ENCODE data around the gene PDE7B. TPM values are rescaled to one million over a fixed set of nuclear protein-coding genes. Genes with fewer than 3 reads are reported as not detected.
"Not testable (repeated sequence)": the region's sequence is repeated elsewhere in the genome, so short reads cannot be mapped to it uniquely, and the experiment has no call there.

PDE7B gene
- total RNA-seq, 1 donor from 2014 or later = 0.53 TPM

DNA sequence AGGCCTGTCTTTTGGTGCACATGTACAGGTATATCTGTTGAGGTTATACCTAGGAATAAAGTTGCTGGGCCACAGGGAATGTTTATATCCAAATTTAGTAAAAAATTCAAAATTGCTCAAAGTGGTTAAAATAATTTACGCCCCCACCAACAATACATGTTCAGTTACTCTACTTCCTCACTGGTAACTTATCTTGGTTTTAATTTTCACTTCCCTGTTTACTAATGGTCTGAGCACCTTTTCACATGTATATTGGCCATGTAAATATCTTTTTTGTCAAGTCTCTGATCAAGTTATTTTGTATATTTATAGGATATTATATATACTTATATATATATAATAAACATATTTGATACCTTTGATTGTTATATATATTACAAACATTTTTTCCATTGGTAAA is 9.7 kb downstream of the PDE7B start:
- FAIRE-seq = no peak

DNA sequence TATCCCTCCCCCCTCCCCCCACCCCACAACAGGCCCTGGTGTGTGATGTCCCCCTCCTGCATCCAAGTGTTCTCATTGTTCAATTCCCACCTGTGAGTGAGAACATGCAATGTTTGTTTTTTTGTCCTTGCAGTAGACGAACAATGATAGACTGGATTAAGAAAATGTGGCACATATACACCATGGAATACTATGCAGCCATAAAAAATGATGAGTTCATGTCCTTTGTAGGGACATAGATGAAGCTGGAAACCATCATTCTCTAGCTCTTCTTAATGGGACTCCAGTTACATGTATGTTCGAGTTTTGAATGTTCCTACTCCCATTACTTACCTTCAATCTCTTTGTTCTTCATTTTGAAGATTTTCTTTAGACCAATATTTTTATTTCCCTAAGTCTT is 13.4 kb downstream of the PDE7B start:
- not testable (repeated sequence) for H3K36me3 ChIP-seq (ENCODE audit: control insufficient read depth, insufficient read depth, low read length); H3K4me3 ChIP-seq (ENCODE audit: low read depth, low read length); FAIRE-seq; DNase-seq (ENCODE audit: low read depth); H3K27me3 ChIP-seq (ENCODE audit: control insufficient read depth, insufficient read depth, low read length)

More for the DNA sequence above, 9.7 kb downstream of the PDE7B start:
- Histone ChIP-seq H3K4me3 (ENCODE audit: low read depth, low read length) (no peak overlapping the region), H3K36me3 (ENCODE audit: control insufficient read depth, insufficient read depth, low read length) (no peaks in the 10 kb centered on the region), H3K27me3 (ENCODE audit: control insufficient read depth, insufficient read depth, low read length) (no peaks in the 10 kb centered on the region)
- no peak for DNase-seq (ENCODE audit: low read depth)
- TF ChIP-seq, protein P1, sequence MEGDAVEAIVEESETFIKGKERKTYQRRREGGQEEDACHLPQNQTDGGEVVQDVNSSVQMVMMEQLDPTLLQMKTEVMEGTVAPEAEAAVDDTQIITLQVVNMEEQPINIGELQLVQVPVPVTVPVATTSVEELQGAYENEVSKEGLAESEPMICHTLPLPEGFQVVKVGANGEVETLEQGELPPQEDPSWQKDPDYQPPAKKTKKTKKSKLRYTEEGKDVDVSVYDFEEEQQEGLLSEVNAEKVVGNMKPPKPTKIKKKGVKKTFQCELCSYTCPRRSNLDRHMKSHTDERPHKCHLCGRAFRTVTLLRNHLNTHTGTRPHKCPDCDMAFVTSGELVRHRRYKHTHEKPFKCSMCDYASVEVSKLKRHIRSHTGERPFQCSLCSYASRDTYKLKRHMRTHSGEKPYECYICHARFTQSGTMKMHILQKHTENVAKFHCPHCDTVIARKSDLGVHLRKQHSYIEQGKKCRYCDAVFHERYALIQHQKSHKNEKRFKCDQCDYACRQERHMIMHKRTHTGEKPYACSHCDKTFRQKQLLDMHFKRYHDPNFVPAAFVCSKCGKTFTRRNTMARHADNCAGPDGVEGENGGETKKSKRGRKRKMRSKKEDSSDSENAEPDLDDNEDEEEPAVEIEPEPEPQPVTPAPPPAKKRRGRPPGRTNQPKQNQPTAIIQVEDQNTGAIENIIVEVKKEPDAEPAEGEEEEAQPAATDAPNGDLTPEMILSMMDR (IDR thresholded peaks at IDR 0.05; ENCODE audit: insufficient read depth, low read length, severe bottlenecking) = no peak

GRCh38 chr6:135866445-135867123 is 15.1 kb downstream of the PDE7B start:
- TF ChIP-seq, protein P1 (IDR thresholded peaks at IDR 0.05; ENCODE audit: insufficient read depth, low read length, severe bottlenecking) = no peak
- no peak for FAIRE-seq
- no peaks in the 10 kb centered on the region for H3K36me3 ChIP-seq (ENCODE audit: control insufficient read depth, insufficient read depth, low read length)
- no peaks in the 10 kb centered on the region for H3K27me3 ChIP-seq (ENCODE audit: control insufficient read depth, insufficient read depth, low read length)
- no peak for DNase-seq (ENCODE audit: low read depth)
- no peak overlapping the region for H3K4me3 ChIP-seq (ENCODE audit: low read depth, low read length)

GRCh38 chr6:135867332-135867731 is 15.8 kb downstream of the PDE7B start:
- no peak for DNase-seq (ENCODE audit: low read depth)
- FAIRE-seq = no peak
- Histone ChIP-seq H3K27me3 (ENCODE audit: control insufficient read depth, insufficient read depth, low read length) (no peaks in the 10 kb centered on the region), H3K36me3 (ENCODE audit: control insufficient read depth, insufficient read depth, low read length) (no peaks in the 10 kb centered on the region), H3K4me3 (ENCODE audit: low read depth, low read length) (no peak overlapping the region)
- TF ChIP-seq, protein P1 (IDR thresholded peaks at IDR 0.05; ENCODE audit: insufficient read depth, low read length, severe bottlenecking) = no peak

DNA sequence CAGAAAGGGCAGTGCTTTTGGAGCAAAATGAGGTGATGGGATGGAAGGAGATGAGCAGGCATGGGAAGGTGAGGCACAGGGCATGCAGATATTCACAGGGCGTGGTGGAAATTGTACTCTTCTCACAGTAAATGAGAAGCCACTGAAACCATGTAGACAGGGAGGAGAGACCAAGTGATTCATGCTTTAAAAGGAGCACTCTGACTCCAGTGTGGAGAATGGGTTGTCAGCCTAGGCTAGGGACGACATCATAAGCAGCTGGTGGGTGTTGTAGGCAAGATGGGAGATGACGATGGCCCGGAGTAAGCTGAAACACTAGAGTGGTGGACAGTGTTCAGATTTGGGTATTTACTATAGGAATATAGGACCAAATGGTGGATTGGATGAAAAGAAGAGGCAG is 18.4 kb downstream of the PDE7B start:
- H3K4me3 ChIP-seq (ENCODE audit: low read depth, low read length) = no peak overlapping the region
- TF ChIP-seq, protein P1 (IDR thresholded peaks at IDR 0.05; ENCODE audit: insufficient read depth, low read length, severe bottlenecking) = no peak
- H3K27me3 ChIP-seq (ENCODE audit: control insufficient read depth, insufficient read depth, low read length) = no peaks in the 10 kb centered on the region
- FAIRE-seq (no peak), DNase-seq (ENCODE audit: low read depth) (peak; percentile 12)
- H3K36me3 ChIP-seq (ENCODE audit: control insufficient read depth, insufficient read depth, low read length) = no peaks in the 10 kb centered on the region

- no peaks in the 10 kb centered on the region for H3K27me3 ChIP-seq (ENCODE audit: control insufficient read depth, insufficient read depth, low read length)
- no peaks in the 10 kb centered on the region for H3K36me3 ChIP-seq (ENCODE audit: control insufficient read depth, insufficient read depth, low read length)
- TF ChIP-seq, protein P1 (IDR thresholded peaks at IDR 0.05; ENCODE audit: insufficient read depth, low read length, severe bottlenecking) = no peak
- FAIRE-seq = no peak
- peak; percentile 72 for DNase-seq (ENCODE audit: low read depth)
- H3K4me3 ChIP-seq (ENCODE audit: low read depth, low read length) = no peak overlapping the region
These were observed 19.2 kb downstream of the PDE7B start for GRCh38 chr6:135870722-135871121.
